Measurements from ENCODE around the gene LUC7L2. TPM values are rescaled to one million over a fixed set of nuclear protein-coding genes. Genes with fewer than 3 reads are reported as not detected.
"Not testable (repeated sequence)": the region's sequence is repeated elsewhere in the genome, so short reads cannot be mapped to it uniquely, and the experiment has no call there.

Gene LUC7L2
- total RNA-seq, 1 donor from 2014 or later, result 51.8 TPM

DNA sequence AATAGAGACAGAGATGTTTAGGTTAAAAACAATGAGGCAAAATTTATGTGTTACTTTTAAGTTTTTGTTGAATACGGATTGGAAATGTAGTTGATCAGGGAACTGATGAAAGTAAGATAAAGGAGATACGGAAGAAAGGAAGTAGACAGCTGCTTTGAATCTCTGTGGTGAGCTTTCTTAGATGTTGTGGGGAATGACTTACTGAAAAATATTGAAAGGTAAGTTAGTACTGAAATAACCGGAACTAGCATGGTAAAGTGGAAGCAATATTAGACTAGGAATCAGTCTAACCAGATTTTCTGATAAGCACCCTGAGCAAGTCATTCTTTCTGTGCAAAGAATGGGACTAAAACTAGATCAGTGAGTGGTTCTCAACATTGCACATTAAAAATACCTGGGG is 34.8 kb downstream of the LUC7L2 start:
- no peak overlapping the region for H3K27ac ChIP-seq
- H3K36me3 ChIP-seq, result peaks cover 0 to 21% of the 10 kb centered on the region in 2 donors
- no peaks in the 10 kb centered on the region for H3K27me3 ChIP-seq
- no peak for TF ChIP-seq POLR2A (IDR thresholded peaks at IDR 0.05)
- TF ChIP-seq, protein P1, sequence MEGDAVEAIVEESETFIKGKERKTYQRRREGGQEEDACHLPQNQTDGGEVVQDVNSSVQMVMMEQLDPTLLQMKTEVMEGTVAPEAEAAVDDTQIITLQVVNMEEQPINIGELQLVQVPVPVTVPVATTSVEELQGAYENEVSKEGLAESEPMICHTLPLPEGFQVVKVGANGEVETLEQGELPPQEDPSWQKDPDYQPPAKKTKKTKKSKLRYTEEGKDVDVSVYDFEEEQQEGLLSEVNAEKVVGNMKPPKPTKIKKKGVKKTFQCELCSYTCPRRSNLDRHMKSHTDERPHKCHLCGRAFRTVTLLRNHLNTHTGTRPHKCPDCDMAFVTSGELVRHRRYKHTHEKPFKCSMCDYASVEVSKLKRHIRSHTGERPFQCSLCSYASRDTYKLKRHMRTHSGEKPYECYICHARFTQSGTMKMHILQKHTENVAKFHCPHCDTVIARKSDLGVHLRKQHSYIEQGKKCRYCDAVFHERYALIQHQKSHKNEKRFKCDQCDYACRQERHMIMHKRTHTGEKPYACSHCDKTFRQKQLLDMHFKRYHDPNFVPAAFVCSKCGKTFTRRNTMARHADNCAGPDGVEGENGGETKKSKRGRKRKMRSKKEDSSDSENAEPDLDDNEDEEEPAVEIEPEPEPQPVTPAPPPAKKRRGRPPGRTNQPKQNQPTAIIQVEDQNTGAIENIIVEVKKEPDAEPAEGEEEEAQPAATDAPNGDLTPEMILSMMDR (IDR thresholded peaks at IDR 0.05), result no peak
- no peak for TF ChIP-seq POLR2AphosphoS5 (IDR thresholded peaks at IDR 0.05; ENCODE audit: insufficient read depth in 1 of 2, low read depth in 1 of 2)
- H3K4me1 ChIP-seq, result no peaks in the 10 kb centered on the region
- no peak overlapping the region for H3K4me3 ChIP-seq
- DNase-seq (ENCODE audit: extremely low spot score in 2 of 2), result no peak
- H3K9me3 ChIP-seq, result no peaks in the 10 kb centered on the region
- intact Hi-C loops (cut with DNase I), result no loop called here

GRCh38 chr7:139396323-139396951 is 36.7 kb downstream of the LUC7L2 start:
- no peak for TF ChIP-seq POLR2AphosphoS5 (IDR thresholded peaks at IDR 0.05; ENCODE audit: insufficient read depth in 1 of 2, low read depth in 1 of 2)
- TF ChIP-seq, protein P1 (IDR thresholded peaks at IDR 0.05), result no peak
- no peak for TF ChIP-seq POLR2A (IDR thresholded peaks at IDR 0.05)
- Histone ChIP-seq H3K27me3 (no peaks in the 10 kb centered on the region), H3K4me1 (no peaks in the 10 kb centered on the region), H3K9me3 (no peaks in the 10 kb centered on the region), H3K4me3 (no peak overlapping the region), H3K27ac (no peak overlapping the region), H3K36me3 (peaks cover 0 to 21% of the 10 kb centered on the region in 2 donors)
- intact Hi-C loops (cut with DNase I), result no loop called here
- DNase-seq (ENCODE audit: extremely low spot score in 2 of 2), result no peak

GRCh38 chr7:139397192-139397591 is 37.5 kb downstream of the LUC7L2 start:
- Histone ChIP-seq H3K9me3 (no peaks in the 10 kb centered on the region), H3K27ac (no peak overlapping the region), H3K27me3 (no peaks in the 10 kb centered on the region), H3K36me3 (peaks cover 2 to 24% of the 10 kb centered on the region in 2 donors), H3K4me1 (no peaks in the 10 kb centered on the region), H3K4me3 (no peak overlapping the region)
- TF ChIP-seq POLR2AphosphoS5 (IDR thresholded peaks at IDR 0.05; ENCODE audit: insufficient read depth in 1 of 2, low read depth in 1 of 2) (no peak), POLR2A (IDR thresholded peaks at IDR 0.05) (no peak)
- TF ChIP-seq, protein P1 (IDR thresholded peaks at IDR 0.05), result no peak
- intact Hi-C loops (cut with DNase I), result no loop called here
- no peak for DNase-seq (ENCODE audit: extremely low spot score in 2 of 2)

DNA sequence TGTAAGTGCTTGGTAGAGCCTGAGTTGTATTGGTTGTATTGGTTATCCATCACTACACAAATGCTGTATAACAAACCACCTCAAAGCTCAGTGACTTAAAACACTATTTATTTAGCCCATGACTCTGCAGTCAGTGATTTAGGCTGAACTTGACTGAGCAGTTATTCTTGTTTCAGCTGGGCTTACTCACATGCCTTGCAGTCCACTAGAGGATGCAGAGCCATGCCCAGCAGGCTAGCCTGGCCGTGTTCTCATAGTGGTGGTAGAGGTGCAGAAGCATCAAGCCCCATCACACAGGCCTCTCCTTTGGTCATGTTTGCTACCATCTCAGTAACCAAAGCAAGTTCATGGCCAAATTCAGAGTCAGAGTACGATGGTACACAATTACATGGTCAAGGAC is 43.9 kb downstream of the LUC7L2 start:
- no peaks in the 10 kb centered on the region for H3K27me3 ChIP-seq
- TF ChIP-seq POLR2AphosphoS5 (IDR thresholded peaks at IDR 0.05; ENCODE audit: insufficient read depth in 1 of 2, low read depth in 1 of 2), result peak in 1 of 2 donors; percentile 19
- TF ChIP-seq, protein P1 (IDR thresholded peaks at IDR 0.05), result no peak
- H3K4me1 ChIP-seq, result no peaks in the 10 kb centered on the region
- no peaks in the 10 kb centered on the region for H3K9me3 ChIP-seq
- H3K27ac ChIP-seq, result no peak overlapping the region
- DNase-seq (ENCODE audit: extremely low spot score in 2 of 2), result no peak
- intact Hi-C loops (cut with DNase I), result no loop called here
- H3K36me3 ChIP-seq, result peaks cover 11 to 71% of the 10 kb centered on the region in 2 donors
- H3K4me3 ChIP-seq, result no peak overlapping the region

DNA sequence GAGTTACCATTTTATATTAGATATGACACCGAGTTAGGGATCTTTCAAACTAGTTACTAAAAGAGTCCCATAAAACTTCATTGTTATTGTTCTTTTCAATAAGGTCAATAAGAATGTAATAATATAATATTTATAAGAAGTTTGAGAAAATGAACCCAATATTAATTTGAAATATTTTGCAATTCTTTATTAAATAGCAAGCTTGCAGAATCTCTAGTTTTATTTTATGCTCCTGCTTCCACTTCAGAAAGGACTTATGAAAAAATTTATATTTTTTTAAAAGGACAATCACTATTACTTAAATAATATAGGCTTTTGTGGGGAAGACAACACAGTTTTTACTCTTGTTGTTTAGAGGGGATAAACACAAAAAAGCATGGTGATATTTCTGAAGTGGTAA is 47.9 kb downstream of the LUC7L2 start:
- Histone ChIP-seq H3K4me3 (no peak overlapping the region), H3K9me3 (no peaks in the 10 kb centered on the region), H3K27ac (no peak overlapping the region), H3K36me3 (peaks cover 7 to 72% of the 10 kb centered on the region in 2 donors), H3K27me3 (no peaks in the 10 kb centered on the region), H3K4me1 (no peaks in the 10 kb centered on the region)
- DNase-seq (ENCODE audit: extremely low spot score in 2 of 2), result no peak
- intact Hi-C loops (cut with DNase I), result no loop called here
- TF ChIP-seq, protein P1 (IDR thresholded peaks at IDR 0.05), result no peak
- no peak for TF ChIP-seq POLR2A (IDR thresholded peaks at IDR 0.05)
- TF ChIP-seq POLR2AphosphoS5 (IDR thresholded peaks at IDR 0.05; ENCODE audit: insufficient read depth in 1 of 2, low read depth in 1 of 2), result no peak

GRCh38 chr7:139414743-139415402 is 55.2 kb downstream of the LUC7L2 start:
- H3K4me3 ChIP-seq; H3K27me3 ChIP-seq; H3K27ac ChIP-seq; DNase-seq (ENCODE audit: extremely low spot score in 2 of 2); H3K4me1 ChIP-seq; H3K9me3 ChIP-seq; intact Hi-C loops (cut with DNase I): not testable (repeated sequence)
- H3K36me3 ChIP-seq, result peaks cover 0 to 61% of the 10 kb centered on the region in 2 donors
